Measurements from ENCODE around the gene HOXB1.

Gene HOXB1

DNA sequence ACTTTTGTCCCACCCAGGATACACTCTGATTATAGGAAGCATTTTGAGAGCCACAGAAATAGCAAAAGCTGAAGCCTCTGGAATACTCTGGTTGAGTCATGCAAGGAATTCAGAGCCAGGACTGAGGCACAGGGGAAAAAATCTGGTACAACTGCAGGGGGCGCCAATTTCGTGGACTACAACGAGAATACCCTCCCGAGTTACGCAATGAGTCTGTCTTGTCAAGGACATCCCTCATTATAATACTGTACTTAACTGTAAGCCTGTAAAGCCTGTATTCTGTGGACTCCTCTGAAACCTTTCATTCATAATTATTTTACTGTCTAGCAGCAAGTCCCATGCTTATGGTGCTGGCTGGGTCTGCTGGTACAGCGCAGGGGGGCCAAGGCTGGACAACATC, 7.8 kb downstream of the HOXB1 start:
- Histone ChIP-seq H3K9ac (no peak overlapping the region), H3K9me3 (ENCODE audit: control insufficient read depth, low read length) (no peaks in the 10 kb centered on the region), H3K27me3 (ENCODE audit: control insufficient read depth, insufficient read depth, low read length) (no peaks in the 10 kb centered on the region), H3K79me2 (no peaks in the 10 kb centered on the region), H3K36me3 (ENCODE audit: control insufficient read depth, insufficient read depth, low read length) (no peaks in the 10 kb centered on the region), H3K4me1 (no peaks in the 10 kb centered on the region), H3K4me2 (ENCODE audit: low read length) (no peak overlapping the region), H3K4me3 (ENCODE audit: low read depth, low read length) (no peak overlapping the region), H2AFZ (no peak overlapping the region), H3K27ac (no peak overlapping the region)
- TF ChIP-seq, protein P1, sequence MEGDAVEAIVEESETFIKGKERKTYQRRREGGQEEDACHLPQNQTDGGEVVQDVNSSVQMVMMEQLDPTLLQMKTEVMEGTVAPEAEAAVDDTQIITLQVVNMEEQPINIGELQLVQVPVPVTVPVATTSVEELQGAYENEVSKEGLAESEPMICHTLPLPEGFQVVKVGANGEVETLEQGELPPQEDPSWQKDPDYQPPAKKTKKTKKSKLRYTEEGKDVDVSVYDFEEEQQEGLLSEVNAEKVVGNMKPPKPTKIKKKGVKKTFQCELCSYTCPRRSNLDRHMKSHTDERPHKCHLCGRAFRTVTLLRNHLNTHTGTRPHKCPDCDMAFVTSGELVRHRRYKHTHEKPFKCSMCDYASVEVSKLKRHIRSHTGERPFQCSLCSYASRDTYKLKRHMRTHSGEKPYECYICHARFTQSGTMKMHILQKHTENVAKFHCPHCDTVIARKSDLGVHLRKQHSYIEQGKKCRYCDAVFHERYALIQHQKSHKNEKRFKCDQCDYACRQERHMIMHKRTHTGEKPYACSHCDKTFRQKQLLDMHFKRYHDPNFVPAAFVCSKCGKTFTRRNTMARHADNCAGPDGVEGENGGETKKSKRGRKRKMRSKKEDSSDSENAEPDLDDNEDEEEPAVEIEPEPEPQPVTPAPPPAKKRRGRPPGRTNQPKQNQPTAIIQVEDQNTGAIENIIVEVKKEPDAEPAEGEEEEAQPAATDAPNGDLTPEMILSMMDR (IDR thresholded peaks at IDR 0.05), result no peak

DNA sequence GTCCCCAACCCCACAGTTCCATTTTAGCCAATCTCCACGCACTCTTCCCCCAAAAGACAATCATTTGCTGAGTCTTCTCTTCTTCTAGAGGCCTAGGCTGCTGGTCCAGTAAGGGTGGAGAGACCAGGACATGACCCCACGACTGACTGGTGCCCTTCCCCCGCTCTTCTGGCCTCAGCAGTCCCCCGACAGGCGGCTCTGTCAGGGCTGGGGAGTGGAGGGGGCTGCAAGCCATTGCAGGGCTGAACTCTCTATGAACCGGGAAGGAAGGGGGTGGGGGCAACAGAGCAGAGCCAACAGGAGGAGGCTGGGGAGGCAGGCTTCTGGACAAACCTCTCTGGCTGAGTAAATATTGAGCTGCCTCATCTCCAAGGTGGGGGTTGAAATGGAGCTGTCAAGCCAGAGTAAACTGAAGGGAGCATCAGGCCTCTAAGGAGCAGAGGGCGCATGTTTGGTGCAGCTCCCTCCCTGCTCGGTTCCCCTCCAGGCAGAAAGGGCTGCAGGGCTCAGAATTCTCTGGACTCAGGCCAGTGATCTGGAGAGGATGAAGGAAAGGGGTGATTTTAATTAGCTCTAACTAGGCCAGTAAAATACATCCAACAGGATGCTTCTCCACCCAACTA, 8.7 kb downstream of the HOXB1 start:
- H3K9ac ChIP-seq, result no peak overlapping the region
- H3K27ac ChIP-seq, result no peak overlapping the region
- H3K79me2 ChIP-seq, result no peaks in the 10 kb centered on the region
- no peaks in the 10 kb centered on the region for H3K4me1 ChIP-seq
- H3K27me3 ChIP-seq (ENCODE audit: control insufficient read depth, insufficient read depth, low read length), result no peaks in the 10 kb centered on the region
- no peaks in the 10 kb centered on the region for H3K36me3 ChIP-seq (ENCODE audit: control insufficient read depth, insufficient read depth, low read length)
- H3K9me3 ChIP-seq (ENCODE audit: control insufficient read depth, low read length), result no peaks in the 10 kb centered on the region
- no peak overlapping the region for H3K4me3 ChIP-seq (ENCODE audit: low read depth, low read length)
- no peak overlapping the region for H2AFZ ChIP-seq
- TF ChIP-seq, protein P1 (IDR thresholded peaks at IDR 0.05), result no peak
- no peak overlapping the region for H3K4me2 ChIP-seq (ENCODE audit: low read length)

DNA sequence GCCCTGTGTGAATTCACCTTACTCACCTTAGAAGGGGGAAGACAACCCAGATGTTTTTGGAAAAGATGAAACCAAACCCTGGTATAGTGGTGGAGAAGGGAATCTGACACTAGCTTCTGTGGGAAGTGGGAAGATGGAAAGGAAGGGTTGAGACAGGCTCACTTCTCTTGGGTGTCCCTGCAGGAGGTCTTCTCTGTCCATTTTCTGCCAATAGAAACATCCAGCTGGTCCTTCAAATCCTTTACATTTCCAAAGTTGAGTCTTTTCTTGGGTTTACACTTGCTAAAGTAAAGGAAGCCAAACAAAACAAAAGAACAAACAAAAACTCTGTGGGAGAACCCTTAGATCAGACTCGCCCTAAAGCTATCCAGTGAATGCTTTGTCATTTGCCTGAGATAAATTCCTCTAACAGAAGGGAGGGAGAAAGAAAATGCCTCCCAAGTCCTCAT, 10.2 kb downstream of the HOXB1 start:
- Histone ChIP-seq H3K4me1 (no peaks in the 10 kb centered on the region), H3K4me2 (ENCODE audit: low read length) (no peak overlapping the region), H3K79me2 (no peaks in the 10 kb centered on the region), H3K36me3 (ENCODE audit: control insufficient read depth, insufficient read depth, low read length) (no peaks in the 10 kb centered on the region), H3K9me3 (ENCODE audit: control insufficient read depth, low read length) (no peaks in the 10 kb centered on the region), H3K27me3 (ENCODE audit: control insufficient read depth, insufficient read depth, low read length) (no peaks in the 10 kb centered on the region), H3K9ac (no peak overlapping the region), H3K27ac (no peak overlapping the region), H3K4me3 (ENCODE audit: low read depth, low read length) (no peak overlapping the region), H2AFZ (no peak overlapping the region)
- TF ChIP-seq, protein P1 (IDR thresholded peaks at IDR 0.05), result no peak

DNA sequence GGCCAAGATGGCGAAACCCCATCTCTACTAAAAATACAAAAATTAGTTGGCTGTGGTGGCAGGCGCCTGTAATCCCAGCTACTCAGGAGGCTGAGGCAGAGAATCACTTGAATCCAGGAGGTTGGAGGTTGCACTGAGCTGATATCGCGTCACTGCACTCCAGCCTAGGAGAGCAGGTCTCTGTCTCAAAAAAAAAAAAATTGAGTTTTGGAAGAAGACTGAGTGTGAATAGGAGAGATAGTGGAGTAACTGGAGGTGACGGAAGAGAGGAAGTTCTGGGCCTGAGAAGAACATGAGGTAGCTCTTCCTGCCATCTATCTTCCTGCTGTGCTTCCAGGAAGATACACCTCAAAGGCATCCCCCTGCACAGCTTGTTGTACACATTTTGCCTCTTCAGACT, 11.4 kb downstream of the HOXB1 start:
- TF ChIP-seq, protein P1 (IDR thresholded peaks at IDR 0.05), result no peak

DNA sequence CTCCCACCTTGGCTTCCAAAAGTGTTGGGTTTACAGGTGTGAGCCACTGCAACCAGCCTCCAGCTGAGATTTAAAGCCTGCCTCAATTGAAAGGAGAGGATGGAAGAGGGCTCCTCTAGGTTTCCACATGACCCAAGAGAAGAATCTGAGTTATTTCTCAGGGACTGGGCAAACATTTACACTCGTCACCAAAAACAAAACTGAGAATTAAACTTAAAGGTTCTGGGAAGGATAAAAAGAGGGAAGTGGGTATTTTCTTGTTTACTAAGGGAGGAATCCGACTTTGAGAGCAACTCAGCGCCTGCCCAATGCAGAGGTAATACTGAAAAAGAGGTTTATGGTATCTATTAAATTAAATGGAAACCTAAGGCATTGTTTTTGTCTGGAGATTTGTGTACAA, 13.3 kb downstream of the HOXB1 start:
- no peaks in the 10 kb centered on the region for H3K36me3 ChIP-seq (ENCODE audit: control insufficient read depth, insufficient read depth, low read length)
- no peaks in the 10 kb centered on the region for H3K4me1 ChIP-seq
- TF ChIP-seq, protein P1 (IDR thresholded peaks at IDR 0.05), result no peak
- no peak overlapping the region for H3K4me3 ChIP-seq (ENCODE audit: low read depth, low read length)
- H2AFZ ChIP-seq, result no peak overlapping the region
- no peaks in the 10 kb centered on the region for H3K27me3 ChIP-seq (ENCODE audit: control insufficient read depth, insufficient read depth, low read length)
- no peak overlapping the region for H3K4me2 ChIP-seq (ENCODE audit: low read length)
- no peak overlapping the region for H3K27ac ChIP-seq
- H3K9me3 ChIP-seq (ENCODE audit: control insufficient read depth, low read length), result no peaks in the 10 kb centered on the region
- H3K79me2 ChIP-seq, result no peaks in the 10 kb centered on the region
- no peak overlapping the region for H3K9ac ChIP-seq

More for the DNA sequence above, 11.4 kb downstream of the HOXB1 start:
- Histone ChIP-seq H3K27me3 (ENCODE audit: control insufficient read depth, insufficient read depth, low read length) (no peaks in the 10 kb centered on the region), H2AFZ (no peak overlapping the region), H3K9ac (no peak overlapping the region), H3K27ac (no peak overlapping the region), H3K36me3 (ENCODE audit: control insufficient read depth, insufficient read depth, low read length) (no peaks in the 10 kb centered on the region), H3K4me3 (ENCODE audit: low read depth, low read length) (no peak overlapping the region), H3K79me2 (no peaks in the 10 kb centered on the region), H3K4me2 (ENCODE audit: low read length) (no peak overlapping the region), H3K4me1 (no peaks in the 10 kb centered on the region), H3K9me3 (ENCODE audit: control insufficient read depth, low read length) (no peaks in the 10 kb centered on the region)

All from parathyroid adenoma (tissue), 2 donors.